Tibial artery (tissue), 4 donors: Measurements from ENCODE around the gene GLP2R.

Source experiments
- DNase-seq, 2 donors: peaks; one replicate each; pipeline ENCODE4 v3.0.0-alpha.2; 2019
- H3K27ac ChIP-seq, 2 donors: fragments of 200-600 bp; sonication (generic) in 1 of 2; 1 replicate in 1 of 2; 2 replicates in 1 of 2; pipeline ENCODE4 v1.5.1; 2018 to 2019; ENCODE audit warnings: mild to moderate bottlenecking in 1 of 2
- H3K27me3 ChIP-seq, 2 donors: fragments of 200-600 bp; sonication (generic) in 1 of 2; one replicate each; pipeline versions ENCODE4 v1.5.1 to v1.6.0; 2016 to 2019
- H3K36me3 ChIP-seq, 3 donors: fragments of 200-600 bp; sonication (generic) in 2 of 3; one replicate each; pipeline ENCODE4 v1.5.1; 2016 to 2019; ENCODE audit warnings: mild to moderate bottlenecking in 2 of 3
- H3K4me1 ChIP-seq, 4 donors: fragments of 200-600 bp; sonication (generic) in 2 of 4; 1 replicate in 3 of 4; 2 replicates in 1 of 4; pipeline ENCODE4 v1.5.1; 2016 to 2019
- H3K4me3 ChIP-seq, 2 donors: fragments of 200-600 bp; sonication (generic) in 1 of 2; 1 replicate in 1 of 2; 2 replicates in 1 of 2; pipeline ENCODE4 v1.5.1; 2018 to 2019; ENCODE audit warnings: mild to moderate bottlenecking in 2 of 2
- H3K9me3 ChIP-seq, 3 donors: fragments of 200-600 bp; sonication (generic) in 1 of 3; one replicate each; pipeline ENCODE4 v1.5.1; 2016 to 2019
- CTCF ChIP-seq, 2 experiments: fragments of 200-600 bp in 1 of 2; fragments of 450-650 bp in 1 of 2; IDR thresholded peaks; one replicate each; pipeline ENCODE4 v1.5.1; 2017 to 2019; ENCODE audit warnings: antibody characterized with exemption in 2 of 2, mild to moderate bottlenecking in 1 of 2, moderate library complexity in 1 of 2
- intact Hi-C: fragments of 100-400 bp; cut with DNase I; formaldehyde crosslinking; loops from one replicate; pipeline ENCODE4 v1.15.0; 2023; ENCODE audit warnings: low total_unique reads

The GLP2R gene

GRCh38 chr17:9922012-9922848 is 96.5 kb downstream of the GLP2R start:
- Histone ChIP-seq H3K9me3 (no peaks in the 10 kb centered on the region), H3K36me3 (peaks cover 0 to 9% (median 7%) of the 10 kb centered on the region in 3 donors), H3K27me3 (no peaks in the 10 kb centered on the region), H3K4me1 (no peaks in the 10 kb centered on the region), H3K4me3 (no peak overlapping the region), H3K27ac (no peak overlapping the region)
- DNase-seq: no peak
- no peak for TF ChIP-seq CTCF (IDR thresholded peaks at IDR 0.05)
- intact Hi-C loops: no loop called here

DNA sequence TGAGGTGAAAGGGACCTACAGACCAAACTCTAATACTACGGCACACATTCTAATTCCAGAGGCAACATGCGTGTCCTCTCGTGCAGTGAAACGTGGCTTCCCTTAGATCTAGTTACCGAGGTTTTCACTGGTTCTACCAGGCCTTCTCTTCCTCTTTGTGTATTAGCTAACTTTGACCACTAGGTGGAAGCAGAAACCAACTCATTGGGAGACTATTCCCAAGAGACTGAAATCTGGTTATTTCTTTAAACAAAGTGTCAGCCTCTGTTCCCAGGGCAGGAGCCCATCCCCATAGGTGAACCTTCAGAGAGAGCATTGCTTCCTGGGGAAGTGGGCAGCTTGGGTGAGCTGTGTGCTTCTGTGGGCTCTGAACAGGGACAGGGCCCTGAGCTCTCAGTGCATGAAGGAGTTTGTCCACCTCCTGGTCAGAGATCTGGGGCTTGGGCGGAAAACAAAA is 99.0 kb downstream of the GLP2R start:
- Histone ChIP-seq H3K36me3 (peaks cover 0 to 6% (median 0%) of the 10 kb centered on the region in 3 donors), H3K4me3 (no peak overlapping the region), H3K27me3 (peaks cover 0 to 2% of the 10 kb centered on the region in 2 donors), H3K27ac (no peak overlapping the region), H3K9me3 (no peaks in the 10 kb centered on the region), H3K4me1 (no peaks in the 10 kb centered on the region)
- DNase-seq: no peak
- intact Hi-C loops: loop anchor here (5.0 kb wide), 1 partner anchor 683 kb away; no protein-coding TSS in a partner anchor
- peak; percentile 85 to 89 for TF ChIP-seq CTCF (IDR thresholded peaks at IDR 0.05)

- H3K9me3 ChIP-seq: no peaks in the 10 kb centered on the region
- H3K36me3 ChIP-seq: peaks cover 0 to 6% (median 0%) of the 10 kb centered on the region in 3 donors
Observed at GRCh38 chr17:9925457-9925856, 99.7 kb downstream of the GLP2R start.

DNA sequence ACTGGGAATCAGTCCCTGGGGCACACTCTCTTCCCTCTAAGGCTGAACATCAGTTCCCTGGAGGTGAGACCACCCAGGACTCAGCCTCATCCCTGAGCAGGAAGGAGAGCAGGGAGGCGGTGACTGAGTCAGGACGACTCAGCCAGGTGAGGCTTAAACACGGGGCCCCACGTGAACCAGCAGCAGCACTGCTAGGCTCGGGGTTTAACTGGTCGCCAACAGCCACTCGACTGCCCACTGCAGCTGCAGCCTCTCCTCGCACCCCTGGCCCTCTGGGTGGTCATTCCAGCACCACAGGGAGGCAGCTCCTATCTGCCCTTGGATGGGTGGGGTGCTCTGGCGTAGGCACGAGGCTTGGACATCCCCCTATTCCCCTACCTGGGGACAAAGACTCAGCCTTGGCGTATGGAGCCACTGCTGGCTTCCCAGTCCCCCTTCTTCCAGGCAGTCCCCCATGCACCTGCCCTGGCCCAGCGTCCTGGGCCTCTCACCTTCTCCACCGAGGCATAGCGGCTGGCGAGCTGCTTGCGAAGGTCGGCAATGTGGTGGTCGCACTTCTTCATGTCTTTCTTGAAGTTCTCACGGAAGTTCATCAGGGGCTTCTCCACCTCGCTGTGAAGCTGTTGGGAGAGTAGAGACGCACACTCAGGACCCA is 100.6 kb downstream of the GLP2R start:
- H3K27ac ChIP-seq: no peak overlapping the region
- DNase-seq: no peak
- TF ChIP-seq CTCF (IDR thresholded peaks at IDR 0.05): no peak
- H3K9me3 ChIP-seq: no peaks in the 10 kb centered on the region
- H3K36me3 ChIP-seq: peaks cover 0 to 6% (median 0%) of the 10 kb centered on the region in 3 donors
- no peaks in the 10 kb centered on the region for H3K4me1 ChIP-seq
- intact Hi-C loops: loop anchor here (5.0 kb wide), 1 partner anchor 681 kb away; no protein-coding TSS in a partner anchor
- no peak overlapping the region for H3K4me3 ChIP-seq
- H3K27me3 ChIP-seq: peaks cover 0 to 2% of the 10 kb centered on the region in 2 donors

More at GRCh38 chr17:9925457-9925856, 99.7 kb downstream of the GLP2R start:
- no peak for DNase-seq
- no peak for TF ChIP-seq CTCF (IDR thresholded peaks at IDR 0.05)
- no peak overlapping the region for H3K4me3 ChIP-seq
- H3K27ac ChIP-seq: no peak overlapping the region
- H3K4me1 ChIP-seq: no peaks in the 10 kb centered on the region
- H3K27me3 ChIP-seq: peaks cover 0 to 2% of the 10 kb centered on the region in 2 donors
- intact Hi-C loops: loop anchor here (5.0 kb wide), 1 partner anchor 682 kb away; no protein-coding TSS in a partner anchor

DNA sequence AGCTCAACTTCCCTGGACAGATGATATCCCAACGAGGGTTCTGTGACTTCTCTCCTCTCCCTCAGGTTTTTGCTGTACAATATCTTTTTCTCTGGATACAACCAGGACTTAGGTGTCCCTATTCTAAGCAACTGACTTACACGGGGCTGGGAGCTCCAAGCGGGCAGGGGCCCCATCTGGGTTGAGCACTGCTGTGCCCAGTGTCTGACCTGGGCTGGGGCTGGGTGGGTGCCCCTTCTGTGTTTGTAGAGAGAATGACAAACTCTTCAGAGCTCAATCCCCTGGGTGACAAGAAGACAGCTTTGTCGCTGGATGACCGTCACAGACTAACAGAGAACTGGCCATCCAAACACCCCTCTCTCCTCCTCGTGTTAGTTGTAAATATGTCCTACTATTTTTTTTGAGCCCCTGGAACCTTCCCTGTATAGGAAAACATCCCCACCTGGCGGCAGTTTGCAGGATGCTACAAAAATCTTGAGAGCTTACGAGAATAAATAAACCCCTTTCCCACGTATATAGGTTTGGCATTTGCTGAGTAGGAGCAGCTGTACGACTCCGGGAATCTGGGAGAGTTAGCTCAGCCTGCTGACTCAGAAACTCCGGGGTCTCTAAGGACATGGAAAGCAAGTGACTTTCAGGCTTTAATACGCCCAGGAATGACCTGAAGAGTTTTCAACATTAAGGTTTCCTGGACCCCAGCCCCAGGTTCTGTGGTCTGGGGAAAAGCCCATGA is 103.0 kb downstream of the GLP2R start:
- Histone ChIP-seq H3K36me3 (peaks cover 0 to 6% (median 0%) of the 10 kb centered on the region in 3 donors), H3K27ac (no peak overlapping the region), H3K27me3 (peaks cover 0 to 11% of the 10 kb centered on the region in 2 donors), H3K4me1 (no peaks in the 10 kb centered on the region), H3K9me3 (no peaks in the 10 kb centered on the region), H3K4me3 (no peak overlapping the region)
- intact Hi-C loops: loop anchor here (5.0 kb wide), 1 partner anchor 679 kb away; no protein-coding TSS in a partner anchor
- DNase-seq: no peak
- TF ChIP-seq CTCF (IDR thresholded peaks at IDR 0.05): no peak
